Activated naive CD8-positive, alpha-beta T cell treated with anti-CD3 and anti-CD28 coated beads for 36 hours (primary cell): ENCODE data around the gene ZNF385A. TPM values are rescaled to one million over a fixed set of nuclear protein-coding genes. Genes with fewer than 3 reads are reported as not detected.

Experiments used
- DNase-seq: peaks from one replicate; pipeline ENCODE4 v3.0.0; 2021
- H3K27ac Mint-ChIP-seq: one replicate; pipeline ENCODE4 v1.8.0; 2022; ENCODE audit warnings: mild to moderate bottlenecking, moderate library complexity, mixed read lengths
- H3K27me3 Mint-ChIP-seq: one replicate; pipeline ENCODE4 v1.8.0; 2022; ENCODE audit warnings: mild to moderate bottlenecking, mixed read lengths
- H3K36me3 Mint-ChIP-seq: one replicate; pipeline ENCODE4 v1.8.0; 2021; ENCODE audit warnings: mild to moderate bottlenecking, mixed read lengths
- H3K4me1 Mint-ChIP-seq: one replicate; pipeline ENCODE4 v1.8.0; 2021; ENCODE audit warnings: mixed read lengths
- H3K4me3 Mint-ChIP-seq: one replicate; pipeline ENCODE4 v1.8.0; 2022; ENCODE audit warnings: mild to moderate bottlenecking, moderate library complexity, mixed read lengths
- H3K9me3 Mint-ChIP-seq: one replicate; pipeline ENCODE4 v1.8.0; 2022; ENCODE audit warnings: mixed read lengths
- total RNA-seq, 2 experiments: library from RNA; stranded (reverse); gene quantifications; one replicate each; pipeline ENCODE4 v1.2.3, GENCODE V29; 2021

The ZNF385A gene
- total RNA-seq, 2 experiments from 2014 or later = 1.0 to 1.1 TPM

DNA sequence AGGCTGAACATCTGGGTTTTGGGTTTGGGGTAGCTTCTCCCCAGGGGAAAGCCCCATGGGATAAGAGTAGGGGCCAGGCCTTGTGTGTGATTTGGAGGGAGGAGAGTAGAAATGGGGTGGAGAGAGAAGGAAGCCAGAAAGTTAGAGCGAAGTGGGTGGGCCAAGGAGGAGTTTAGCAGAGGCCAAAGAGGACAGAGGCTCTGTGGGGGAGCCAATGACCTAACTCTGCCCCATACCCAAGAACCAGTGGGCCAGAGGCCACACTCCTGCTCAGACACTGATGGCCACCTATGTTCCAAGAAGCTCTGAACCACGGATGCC is 9.3 kb downstream of the ZNF385A start:
- Mint-ChIP-seq H3K27ac (no peak overlapping the region), H3K4me1 (peaks cover 21% of the 10 kb centered on the region)

DNA sequence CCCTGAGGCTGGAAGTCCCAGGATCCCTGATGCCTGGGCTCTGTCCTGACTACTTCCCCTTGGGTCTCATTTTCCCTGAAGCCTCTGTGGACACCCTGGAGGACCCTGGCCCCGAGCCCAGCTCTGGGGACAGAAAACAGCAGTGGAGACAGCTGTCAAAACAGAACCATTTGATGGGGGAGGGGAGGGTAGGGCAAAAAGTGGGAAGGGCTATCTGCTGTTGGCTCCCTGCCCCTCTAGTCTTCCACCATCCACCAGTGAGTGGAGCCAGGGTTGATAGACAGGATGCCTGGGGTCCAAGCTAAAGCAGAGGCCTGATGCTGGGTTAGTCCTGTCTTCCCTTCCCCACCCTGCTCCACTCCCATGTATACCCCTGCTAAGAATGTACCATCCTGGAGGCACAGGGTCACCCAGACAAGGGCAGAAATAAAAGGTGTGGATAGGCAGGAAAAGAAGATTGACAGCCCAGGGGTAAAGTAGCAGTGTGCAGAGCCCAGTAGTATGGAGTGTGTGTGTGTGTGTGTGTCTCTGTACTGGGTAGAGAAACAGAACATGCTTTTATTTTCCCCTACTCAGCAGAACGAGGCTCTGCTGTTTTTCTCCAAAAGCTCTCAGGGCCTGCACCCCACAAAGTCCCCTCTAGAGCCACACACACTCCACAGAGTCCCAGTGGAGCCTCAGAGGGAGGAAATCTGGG is 9.8 kb downstream of the ZNF385A start:
- no peak for DNase-seq
- H3K9me3 Mint-ChIP-seq = no peaks in the 10 kb centered on the region
- H3K27me3 Mint-ChIP-seq = no peaks in the 10 kb centered on the region
- H3K27ac Mint-ChIP-seq = no peak overlapping the region
- H3K36me3 Mint-ChIP-seq = no peaks in the 10 kb centered on the region
- H3K4me3 Mint-ChIP-seq = no peak overlapping the region
- peaks cover 21% of the 10 kb centered on the region for H3K4me1 Mint-ChIP-seq

More for the DNA sequence above, 9.3 kb downstream of the ZNF385A start:
- no peaks in the 10 kb centered on the region for H3K9me3 Mint-ChIP-seq
- no peaks in the 10 kb centered on the region for H3K36me3 Mint-ChIP-seq
- DNase-seq = no peak
- no peak overlapping the region for H3K4me3 Mint-ChIP-seq
- H3K27me3 Mint-ChIP-seq = no peaks in the 10 kb centered on the region

DNA sequence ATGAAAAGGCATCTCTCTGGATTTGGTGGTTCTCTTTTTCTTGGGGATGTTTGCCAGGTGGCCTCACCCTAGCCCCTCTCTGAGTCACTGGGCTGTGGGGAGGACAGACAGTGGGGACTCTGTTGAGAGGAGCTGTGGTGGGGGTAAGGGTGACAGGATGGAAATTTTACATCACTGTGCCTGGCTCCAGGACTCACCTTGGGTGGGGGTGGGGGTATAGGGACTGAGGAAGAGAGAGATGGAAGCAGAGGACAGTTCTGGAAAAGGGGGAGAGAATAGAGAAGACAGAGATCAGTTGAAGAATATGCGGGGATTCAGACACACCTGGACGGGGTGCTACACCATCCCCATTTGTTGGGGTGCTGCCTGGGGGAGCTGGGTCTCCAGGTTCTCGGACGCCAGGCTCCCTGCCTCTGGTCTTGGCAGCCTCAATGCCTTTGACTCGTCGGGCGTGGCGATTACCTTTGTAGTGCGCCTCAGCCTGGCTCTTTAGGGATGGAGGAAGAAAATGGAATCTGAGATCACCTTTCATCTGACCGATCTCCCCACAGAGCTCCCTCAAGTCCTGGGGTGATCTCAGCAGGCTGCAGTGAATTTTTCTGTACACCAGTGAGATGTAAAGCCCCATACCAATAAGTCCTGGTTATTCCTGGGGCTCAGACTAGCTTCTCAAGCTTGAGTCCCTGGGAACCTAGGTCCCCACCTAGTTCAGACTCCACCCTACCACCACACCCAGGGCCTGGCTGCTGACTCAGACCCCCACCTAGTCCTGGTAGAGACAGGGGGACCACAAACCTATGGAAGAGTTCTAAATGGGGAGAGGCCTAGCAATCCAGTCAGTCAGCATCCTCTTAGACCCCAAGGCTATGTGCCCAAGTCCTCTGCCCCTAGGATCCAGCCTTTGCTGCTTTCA is 10.6 kb downstream of the ZNF385A start:
- Mint-ChIP-seq H3K4me1 (peaks cover 19% of the 10 kb centered on the region), H3K4me3 (no peak overlapping the region), H3K27me3 (no peaks in the 10 kb centered on the region), H3K27ac (no peak overlapping the region), H3K9me3 (no peaks in the 10 kb centered on the region), H3K36me3 (no peaks in the 10 kb centered on the region)
- DNase-seq = peak; percentile 40

DNA sequence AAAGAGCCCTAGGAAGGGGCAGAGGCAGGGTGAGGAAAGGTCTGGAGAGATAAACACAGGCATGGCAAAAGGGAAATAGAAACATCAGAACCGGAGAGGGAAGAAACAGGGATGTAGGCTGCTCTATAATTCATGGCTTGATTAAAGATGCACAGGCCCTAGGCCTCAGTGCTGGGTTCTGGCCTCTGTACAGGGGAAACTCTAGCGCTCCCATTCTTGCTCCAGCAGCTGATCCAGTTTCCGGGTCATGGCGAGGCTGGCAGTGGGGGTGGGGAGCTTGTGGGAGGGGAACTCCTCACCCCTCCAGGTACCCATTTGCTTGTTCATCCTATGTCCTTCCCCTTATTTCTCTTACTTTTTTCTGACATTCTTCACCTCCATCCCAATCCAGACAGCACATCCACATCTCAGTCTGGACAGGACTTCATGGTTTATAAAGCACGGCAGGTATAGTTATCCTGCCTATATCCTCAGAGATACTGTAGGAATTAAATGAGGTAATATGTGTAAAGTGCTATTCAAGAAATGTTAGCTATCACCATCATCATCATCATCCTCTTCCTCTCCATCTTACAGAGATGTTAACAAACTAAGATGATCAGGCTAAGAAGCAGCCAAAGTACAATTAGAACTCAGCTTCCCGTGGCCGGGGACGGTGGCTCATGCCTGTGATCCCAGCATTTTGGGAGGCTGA is 12.3 kb downstream of the ZNF385A start:
- H3K36me3 Mint-ChIP-seq = no peaks in the 10 kb centered on the region
- no peak overlapping the region for H3K27ac Mint-ChIP-seq
- DNase-seq = no peak
- no peak overlapping the region for H3K4me3 Mint-ChIP-seq
- peaks cover 22% of the 10 kb centered on the region for H3K4me1 Mint-ChIP-seq
- no peaks in the 10 kb centered on the region for H3K9me3 Mint-ChIP-seq
- no peaks in the 10 kb centered on the region for H3K27me3 Mint-ChIP-seq

DNA sequence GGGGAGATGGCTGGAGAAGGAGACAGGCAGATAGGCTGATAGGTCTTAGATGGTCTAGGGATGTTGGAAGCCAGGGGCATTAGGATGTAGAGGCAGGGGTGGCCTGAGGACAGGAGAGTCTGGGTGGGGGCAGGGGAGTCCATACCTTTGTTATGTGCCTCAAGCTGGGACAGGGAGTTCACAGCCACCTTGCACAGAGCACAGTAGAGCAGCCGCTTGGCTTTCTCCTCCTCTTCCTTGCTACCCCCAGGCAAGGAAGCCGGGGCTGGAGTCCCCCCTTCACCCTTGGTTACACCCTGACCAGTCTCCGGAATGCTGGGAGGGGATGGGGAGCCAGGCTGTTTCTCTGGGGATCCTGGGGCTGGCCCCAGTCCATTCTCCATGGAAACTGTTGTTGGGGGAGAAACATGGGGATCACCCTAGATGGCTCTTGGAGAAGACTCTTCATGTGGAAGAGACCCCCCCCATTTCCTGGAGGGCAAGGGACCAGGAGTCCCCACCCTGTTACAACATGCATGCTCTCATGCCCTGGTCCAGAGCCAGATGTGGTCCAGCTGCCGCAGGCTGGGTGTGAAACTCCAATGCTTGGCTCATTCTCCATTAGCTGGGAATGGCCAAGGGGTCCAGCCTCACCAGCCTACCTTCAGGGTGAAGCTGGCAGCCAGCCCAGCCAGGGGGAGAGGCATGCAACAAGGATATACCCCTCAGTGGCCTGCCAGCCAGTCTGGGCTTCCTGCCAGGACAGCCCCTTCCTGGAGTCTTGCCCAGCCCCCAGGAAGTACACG is 13.0 kb downstream of the ZNF385A start:
- peaks cover 22% of the 10 kb centered on the region for H3K4me1 Mint-ChIP-seq
- no peaks in the 10 kb centered on the region for H3K27me3 Mint-ChIP-seq
- no peak for DNase-seq
- no peak overlapping the region for H3K27ac Mint-ChIP-seq
- no peak overlapping the region for H3K4me3 Mint-ChIP-seq
- H3K9me3 Mint-ChIP-seq = no peaks in the 10 kb centered on the region
- H3K36me3 Mint-ChIP-seq = no peaks in the 10 kb centered on the region

DNA sequence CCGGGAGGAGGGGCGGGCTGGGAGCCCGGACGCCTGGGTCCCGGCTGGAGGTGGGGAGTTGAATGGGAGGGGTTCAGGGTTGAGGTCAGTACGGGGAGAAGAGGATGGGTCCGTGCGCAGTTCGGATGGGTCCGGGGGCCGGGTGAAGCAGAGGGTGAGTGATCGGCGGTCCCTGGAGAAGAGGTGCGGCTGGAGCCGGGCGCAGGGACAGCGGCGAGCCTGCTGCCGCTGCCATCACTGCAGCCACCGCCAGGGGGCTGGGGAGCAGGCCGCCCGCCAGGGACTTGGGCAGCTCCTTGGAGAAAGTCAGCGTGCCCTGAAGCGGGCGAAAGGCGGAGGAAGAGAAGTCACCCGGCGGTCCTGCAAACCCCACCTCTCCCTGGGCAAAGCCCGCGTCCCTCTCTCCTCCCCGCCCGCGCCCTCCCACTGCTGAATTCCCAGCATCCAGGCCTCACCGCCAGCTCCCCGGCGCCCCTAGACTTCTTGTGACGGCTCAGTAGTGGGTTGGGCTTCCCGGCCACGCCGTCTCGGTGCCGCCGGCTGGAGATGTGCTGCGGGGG is 14.3 kb downstream of the ZNF385A start:
- no peak for DNase-seq
- Mint-ChIP-seq H3K9me3 (no peaks in the 10 kb centered on the region), H3K4me1 (peaks cover 22% of the 10 kb centered on the region), H3K27me3 (no peaks in the 10 kb centered on the region), H3K27ac (no peak overlapping the region), H3K4me3 (no peak overlapping the region), H3K36me3 (no peaks in the 10 kb centered on the region)

DNA sequence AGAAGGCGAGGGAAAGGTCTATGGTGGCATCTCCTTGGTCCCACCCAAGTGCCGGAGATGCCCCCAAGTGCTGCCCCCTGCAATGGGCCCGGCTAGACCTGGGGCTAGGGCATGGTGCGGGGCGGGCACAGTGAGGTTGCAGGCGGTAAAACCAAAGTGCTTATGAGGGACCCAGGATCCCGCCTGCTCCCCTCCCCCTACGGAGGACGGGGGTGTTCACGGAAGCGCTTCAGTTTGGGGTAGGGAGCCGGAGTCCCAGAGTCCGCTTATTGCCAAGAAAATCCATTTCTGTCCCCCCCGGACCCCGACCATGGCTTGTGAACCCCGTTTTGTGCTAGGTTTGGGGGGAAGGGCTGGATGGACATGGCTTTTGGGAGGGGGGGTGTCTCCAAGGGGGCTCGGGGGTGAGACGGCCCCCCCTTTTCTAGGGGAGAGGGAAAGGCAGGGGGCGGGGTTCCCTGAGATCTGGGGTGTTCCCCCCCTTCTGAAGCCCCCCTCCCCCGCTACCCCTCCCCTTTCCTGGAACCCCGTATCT is 14.9 kb downstream of the ZNF385A start:
- H3K4me3 Mint-ChIP-seq = no peak overlapping the region
- DNase-seq = no peak
- no peak overlapping the region for H3K27ac Mint-ChIP-seq
- H3K9me3 Mint-ChIP-seq = no peaks in the 10 kb centered on the region
- H3K4me1 Mint-ChIP-seq = peaks cover 27% of the 10 kb centered on the region
- H3K27me3 Mint-ChIP-seq = no peaks in the 10 kb centered on the region
- H3K36me3 Mint-ChIP-seq = no peaks in the 10 kb centered on the region

DNA sequence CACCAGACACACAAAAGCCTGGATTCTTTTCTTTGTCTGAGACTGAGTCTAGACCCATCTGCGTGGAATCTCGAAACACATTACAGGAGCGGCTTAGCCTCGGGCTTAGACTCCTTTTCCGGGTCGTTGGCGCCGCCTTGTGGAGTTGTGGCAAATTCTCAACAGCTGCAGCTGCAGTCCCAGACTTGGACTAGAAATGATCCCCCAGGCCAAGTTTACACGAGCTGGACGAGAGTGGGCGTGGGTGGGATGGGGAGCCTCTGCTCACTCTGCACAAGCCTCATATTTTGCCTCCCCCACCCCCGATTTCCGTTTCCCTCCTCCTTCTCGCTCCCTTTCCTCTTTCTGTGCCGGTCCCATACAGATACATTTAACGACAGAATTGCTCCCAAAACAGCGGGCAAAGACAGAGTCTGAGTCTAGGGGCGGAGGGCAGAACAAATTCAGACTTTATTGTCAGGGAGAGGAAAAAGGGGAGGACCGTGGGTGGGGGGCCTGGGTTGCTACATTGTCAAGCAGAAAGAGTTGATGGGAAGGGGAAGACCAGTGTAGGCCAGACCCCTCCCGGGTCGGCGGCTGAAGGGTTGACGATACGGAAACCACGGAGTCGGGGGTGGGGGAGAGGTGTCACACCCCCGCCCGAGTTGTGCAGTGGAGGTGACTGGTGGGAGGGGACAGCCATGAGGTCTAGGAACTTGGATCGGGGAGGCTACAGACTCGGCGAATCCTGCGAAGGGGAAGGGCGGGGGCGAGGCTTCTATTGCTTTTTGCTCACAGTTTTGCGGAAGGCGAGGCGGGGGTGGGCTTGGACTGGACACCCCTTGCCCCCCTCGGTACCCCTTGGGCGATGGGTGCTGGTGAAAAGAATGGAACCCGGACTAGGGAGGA is 15.6 kb downstream of the ZNF385A start:
- Mint-ChIP-seq H3K9me3 (no peaks in the 10 kb centered on the region), H3K36me3 (no peaks in the 10 kb centered on the region)

DNA sequence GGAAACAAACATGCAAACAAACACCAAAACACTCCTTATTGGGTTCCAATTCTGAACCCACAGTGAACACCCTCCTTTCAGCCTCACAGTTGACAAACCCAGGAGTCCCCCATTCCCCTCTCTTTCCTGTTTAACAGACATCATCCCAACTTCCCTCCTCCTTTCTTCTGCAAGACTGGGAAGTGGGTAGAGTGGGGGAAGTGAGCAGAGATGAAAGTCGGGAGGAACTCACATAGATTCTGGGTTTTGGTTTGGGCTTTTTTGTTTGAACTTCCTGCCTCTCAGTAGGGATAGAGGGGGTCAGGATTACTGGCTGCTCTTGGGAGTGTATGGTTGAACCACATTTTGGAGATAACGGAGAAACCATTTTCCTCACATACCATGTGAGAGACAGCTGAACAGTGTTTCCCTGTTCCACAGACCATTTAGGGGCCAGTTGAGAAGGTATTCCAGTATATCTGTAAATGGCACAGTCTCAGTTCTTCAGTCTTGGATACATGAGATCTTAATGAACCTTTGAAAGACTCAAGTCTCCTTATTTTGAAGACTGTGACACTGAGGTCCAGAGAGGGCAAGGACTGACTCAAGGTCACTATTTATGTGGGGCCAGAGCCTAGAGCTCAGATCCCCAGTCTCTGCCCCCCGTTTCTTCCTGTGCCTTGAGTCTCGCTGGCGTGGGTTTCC is 16.4 kb downstream of the ZNF385A start:
- Mint-ChIP-seq H3K27ac (no peak overlapping the region), H3K4me1 (peaks cover 28% of the 10 kb centered on the region), H3K27me3 (no peaks in the 10 kb centered on the region), H3K36me3 (no peaks in the 10 kb centered on the region), H3K4me3 (no peak overlapping the region), H3K9me3 (no peaks in the 10 kb centered on the region)
- DNase-seq = no peak

More for the DNA sequence above, 15.6 kb downstream of the ZNF385A start:
- H3K27ac Mint-ChIP-seq = no peak overlapping the region
- peak overlapping the region; percentile 5 for H3K4me3 Mint-ChIP-seq
- peaks cover 30% of the 10 kb centered on the region for H3K4me1 Mint-ChIP-seq
- no peaks in the 10 kb centered on the region for H3K27me3 Mint-ChIP-seq
- DNase-seq = peak; percentile 84

DNA sequence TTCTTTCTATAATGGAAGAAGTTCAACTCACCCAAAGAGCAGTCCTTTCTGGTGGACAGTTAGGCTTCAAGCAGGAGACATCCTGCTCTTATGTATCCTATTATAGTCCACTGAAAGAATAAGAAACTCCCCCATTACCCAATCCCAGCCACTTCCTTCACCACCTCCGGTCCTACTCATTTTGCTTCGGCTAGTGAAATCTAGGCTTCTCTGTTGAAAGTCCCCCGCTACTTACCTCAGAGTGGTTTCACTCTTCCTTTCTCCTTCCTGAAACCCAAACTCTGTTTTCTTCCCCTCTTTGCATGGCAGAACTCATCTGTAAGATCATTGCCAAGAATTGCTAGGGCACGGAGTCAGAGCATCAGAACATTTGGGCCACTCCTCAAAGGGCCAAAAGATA is 20.1 kb downstream of the ZNF385A start, which contains the start of gene GPR84:
Gene GPR84 (minus strand): TSS at position 74 of the 400 bp plus-strand sequence. CDS start 635 bp downstream, outside the sequence.
- Mint-ChIP-seq H3K9me3 (no peaks in the 10 kb centered on the region), H3K4me3 (peak within 1 kb of the TSS; percentile 25), H3K4me1 (peaks cover 28% of the 10 kb centered on the region), H3K27me3 (no peaks in the 10 kb centered on the region), H3K36me3 (no peaks in the 10 kb centered on the region), H3K27ac (peak within 1 kb of the TSS; percentile 63)
- DNase-seq = peak; percentile 32

DNA sequence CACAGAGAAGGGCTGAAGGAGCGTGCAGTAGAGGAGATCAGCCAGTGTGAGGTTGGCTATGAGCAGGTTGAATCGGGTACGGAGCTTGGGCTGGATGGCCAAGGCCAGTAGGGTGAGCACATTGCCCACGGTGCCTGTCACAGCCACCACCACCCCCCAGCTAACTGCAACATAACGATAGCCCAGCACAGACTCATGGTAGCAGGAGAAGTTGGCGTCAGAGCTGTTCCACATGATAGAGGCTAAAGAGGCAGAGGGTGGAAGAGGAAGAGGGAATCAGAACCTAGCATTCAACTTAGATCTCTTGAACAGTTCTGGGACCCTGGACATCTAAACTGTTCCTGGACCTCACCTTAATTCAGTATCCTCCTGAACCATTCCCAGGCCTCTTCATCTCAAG is 20.9 kb downstream of the ZNF385A start:
- Mint-ChIP-seq H3K27me3 (no peaks in the 10 kb centered on the region), H3K36me3 (no peaks in the 10 kb centered on the region), H3K4me3 (peak overlapping the region; percentile 25)

DNA sequence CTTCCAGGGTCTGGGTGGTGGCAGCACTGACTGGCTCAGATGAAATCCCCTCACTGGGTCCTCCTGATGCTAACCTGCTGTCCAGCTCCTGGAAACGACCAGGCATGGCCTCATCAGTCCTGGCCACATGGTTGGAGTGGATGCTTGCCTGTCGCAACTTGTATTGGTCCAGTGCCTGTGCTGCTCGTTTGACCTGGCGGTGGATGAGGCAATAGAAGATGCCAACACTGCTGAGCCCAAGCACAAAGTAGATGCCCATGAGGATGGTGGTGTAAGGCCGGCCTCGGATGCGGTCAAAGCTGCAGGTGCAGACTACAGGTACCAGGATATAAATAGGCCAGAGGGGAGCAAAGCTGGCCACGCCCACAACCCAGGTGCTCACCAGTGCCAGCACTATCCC is 21.5 kb downstream of the ZNF385A start:
- DNase-seq = no peak
- Mint-ChIP-seq H3K4me1 (peaks cover 24% of the 10 kb centered on the region), H3K36me3 (no peaks in the 10 kb centered on the region), H3K27ac (no peak overlapping the region), H3K4me3 (no peak overlapping the region), H3K9me3 (no peaks in the 10 kb centered on the region), H3K27me3 (no peaks in the 10 kb centered on the region)

More for the DNA sequence above, 20.9 kb downstream of the ZNF385A start:
- Mint-ChIP-seq H3K9me3 (no peaks in the 10 kb centered on the region), H3K27ac (no peak overlapping the region), H3K4me1 (peaks cover 25% of the 10 kb centered on the region)
- DNase-seq = no peak
